NCI-H1417 treated with DMSO at 0.1 percent for 48 hours (cell line): ENCODE results near the gene ZSWIM4.

Experiments
- DNase-seq: peaks from one replicate; lab custom pipeline; 2025; lab: John Stamatoyannopoulos, UW

Gene ZSWIM4

GRCh38 chr19:13835791-13836723 is 40.8 kb downstream of the ZSWIM4 start:
- DNase-seq, result no peak

GRCh38 chr19:13838435-13839129 is 43.3 kb downstream of the ZSWIM4 start:
- no peak for DNase-seq

- no peak for DNase-seq
Measured at GRCh38 chr19:13839130-13839937, 44.1 kb downstream of the ZSWIM4 start.

GRCh38 chr19:13839938-13840304 is 44.7 kb downstream of the ZSWIM4 start:
- no peak for DNase-seq

GRCh38 chr19:13840305-13841085 is 45.3 kb downstream of the ZSWIM4 start:
- DNase-seq, result no peak

- no peak for DNase-seq
Measured at GRCh38 chr19:13841086-13841961, 46.1 kb downstream of the ZSWIM4 start.

- no peak for DNase-seq
Measured at GRCh38 chr19:13841962-13842290, 46.7 kb downstream of the ZSWIM4 start.

GRCh38 chr19:13842291-13843103 is 47.3 kb downstream of the ZSWIM4 start:
- no peak for DNase-seq

- DNase-seq, result no peak
Measured at GRCh38 chr19:13843104-13843921, 48.1 kb downstream of the ZSWIM4 start.

- no peak for DNase-seq
Measured at GRCh38 chr19:13844130-13844631, 48.9 kb downstream of the ZSWIM4 start.

- peak; percentile 31 for DNase-seq
Measured at GRCh38 chr19:13846557-13847406, 51.5 kb downstream of the ZSWIM4 start.

- DNase-seq, result peak; percentile 29
Measured at GRCh38 chr19:13847407-13848339, 52.4 kb downstream of the ZSWIM4 start.

GRCh38 chr19:13848340-13848677 is 53.1 kb downstream of the ZSWIM4 start:
- DNase-seq, result no peak

- no peak for DNase-seq
Measured at GRCh38 chr19:13848798-13849676, 53.8 kb downstream of the ZSWIM4 start.

- DNase-seq, result no peak
Measured at GRCh38 chr19:13849991-13850909, 55.0 kb downstream of the ZSWIM4 start.
